Smooth muscle cell (in vitro differentiated cells): ENCODE measurements around the gene RBBP9. TPM values are rescaled to one million over a fixed set of nuclear protein-coding genes. Genes with fewer than 3 reads are reported as not detected.
"Not testable (repeated sequence)": the region's sequence is repeated elsewhere in the genome, so short reads cannot be mapped to it uniquely, and the experiment has no call there.

Source experiments
- DNase-seq: peaks from one replicate; lab custom pipeline; 2025; ENCODE audit not compliant: unreplicated experiment; lab: John Stamatoyannopoulos, UW
- H2AFZ ChIP-seq: fragments of 200-600 bp; sonication (generic); 2 replicates; pipeline ENCODE4 v1.6.0; 2016; ENCODE audit warnings: antibody characterized with exemption, low read depth, mild to moderate bottlenecking
- H3F3A ChIP-seq: fragments of 200-600 bp; sonication (generic); 2 replicates; pipeline ENCODE4 v1.6.0; 2017; ENCODE audit warnings: antibody characterized with exemption, low read depth
- H3K27ac ChIP-seq: fragments of 200-600 bp; sonication (generic); 2 replicates; pipeline ENCODE4 v1.5.1; 2016; ENCODE audit warnings: low read depth, mild to moderate bottlenecking
- H3K27me3 ChIP-seq: fragments of 200-600 bp; sonication (generic); 2 replicates; pipeline ENCODE4 v1.6.1; 2016; ENCODE audit warnings: low read depth, mild to moderate bottlenecking
- H3K36me3 ChIP-seq: fragments of 200-600 bp; sonication (generic); 2 replicates; pipeline ENCODE4 v1.5.1; 2016; ENCODE audit warnings: low read depth
- H3K4me1 ChIP-seq: fragments of 200-600 bp; sonication (generic); 2 replicates; pipeline ENCODE4 v1.5.1; 2016; ENCODE audit warnings: low read depth
- H3K4me2 ChIP-seq: fragments of 200-600 bp; sonication (generic); 2 replicates; pipeline ENCODE4 v1.6.0; 2016; ENCODE audit warnings: mild to moderate bottlenecking
- H3K4me3 ChIP-seq: fragments of 200-600 bp; sonication (generic); 2 replicates; pipeline ENCODE4 v1.5.1; 2016; ENCODE audit warnings: mild to moderate bottlenecking
- H3K79me2 ChIP-seq: fragments of 200-600 bp; sonication (generic); 2 replicates; pipeline ENCODE4 v1.6.0; 2016; ENCODE audit warnings: low read depth, mild to moderate bottlenecking
- H3K9ac ChIP-seq: fragments of 200-600 bp; sonication (generic); 2 replicates; pipeline ENCODE4 v1.6.0; 2016; ENCODE audit warnings: low read depth
- H3K9me3 ChIP-seq: fragments of 200-600 bp; sonication (generic); replicated peaks from 2 replicates; pipeline ENCODE4 v1.5.1; 2016; ENCODE audit warnings: low read depth
- H4K20me1 ChIP-seq: fragments of 200-600 bp; sonication (generic); 2 replicates; pipeline ENCODE4 v1.6.0; 2016; ENCODE audit warnings: low read depth
- WGBS: methylation state at CpG from one replicate; pipeline ENCODE4 v1.1.7; 2016; ENCODE audit warnings: low lambda C conversion rate; 5-methylcytosine and 5-hydroxymethylcytosine counted together
- polyA plus RNA-seq: library from polyadenylated mRNA; unstranded; fragments of >200 nt; fragmentation: Nextera tagmentation; extraction: Ambion mirVana; gene quantifications from 2 replicates; pipeline ENCODE4 v1.2.1, GENCODE V29; 2016
- total RNA-seq: library from RNA; depleted of rRNA; stranded (reverse); fragments of >200 nt; gene quantifications from 2 replicates; pipeline ENCODE4 v1.2.3, GENCODE V29; 2014
- TF ChIP-seq, protein P1 (sequence below): fragments of 200-600 bp; sonication (generic); IDR thresholded peaks from 2 replicates; pipeline ENCODE4 v1.5.1; 2017; ENCODE audit warnings: borderline replicate concordance, mild to moderate bottlenecking, antibody characterized with exemption; ENCODE audit not compliant: insufficient read depth, poor library complexity, severe bottlenecking

RBBP9 gene
- total and polyA plus RNA-seq, 2 experiments from 2014 or later: 4.2 to 29.8 TPM

DNA sequence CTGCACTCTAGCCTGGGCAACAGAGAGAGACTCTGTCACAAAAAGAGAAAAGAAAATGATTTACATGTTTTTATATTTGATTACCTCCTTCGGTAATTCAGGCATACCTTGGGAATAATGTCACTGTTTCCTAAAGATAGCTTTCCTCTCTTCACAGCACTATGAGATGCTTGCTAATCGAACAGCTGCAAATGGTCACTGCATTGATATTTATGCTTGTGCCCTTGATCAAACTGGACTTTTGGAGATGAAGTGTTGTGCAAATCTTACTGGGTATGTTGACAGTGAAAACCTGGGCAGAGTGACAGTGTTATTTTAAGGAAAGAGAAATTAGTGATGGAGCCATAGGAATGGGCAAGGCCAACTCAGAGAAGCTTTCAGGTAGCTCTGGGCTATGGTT lies 30.3 kb upstream of the RBBP9 start:
- Histone ChIP-seq H3F3A (no peaks in the 10 kb centered on the region), H3K4me2 (no peak overlapping the region), H2AFZ (no peak overlapping the region), H3K79me2 (no peaks in the 10 kb centered on the region), H3K4me1 (no peaks in the 10 kb centered on the region), H3K9ac (no peak overlapping the region), H4K20me1 (no peaks in the 10 kb centered on the region), H3K36me3 (peaks cover 23% of the 10 kb centered on the region), H3K4me3 (no peak overlapping the region), H3K27ac (no peak overlapping the region), H3K9me3 (no peaks in the 10 kb centered on the region), H3K27me3 (no peaks in the 10 kb centered on the region)
- no peak for DNase-seq
- WGBS: 99% methylated on average over 2 of the region's 2 CpGs
- TF ChIP-seq, protein P1, sequence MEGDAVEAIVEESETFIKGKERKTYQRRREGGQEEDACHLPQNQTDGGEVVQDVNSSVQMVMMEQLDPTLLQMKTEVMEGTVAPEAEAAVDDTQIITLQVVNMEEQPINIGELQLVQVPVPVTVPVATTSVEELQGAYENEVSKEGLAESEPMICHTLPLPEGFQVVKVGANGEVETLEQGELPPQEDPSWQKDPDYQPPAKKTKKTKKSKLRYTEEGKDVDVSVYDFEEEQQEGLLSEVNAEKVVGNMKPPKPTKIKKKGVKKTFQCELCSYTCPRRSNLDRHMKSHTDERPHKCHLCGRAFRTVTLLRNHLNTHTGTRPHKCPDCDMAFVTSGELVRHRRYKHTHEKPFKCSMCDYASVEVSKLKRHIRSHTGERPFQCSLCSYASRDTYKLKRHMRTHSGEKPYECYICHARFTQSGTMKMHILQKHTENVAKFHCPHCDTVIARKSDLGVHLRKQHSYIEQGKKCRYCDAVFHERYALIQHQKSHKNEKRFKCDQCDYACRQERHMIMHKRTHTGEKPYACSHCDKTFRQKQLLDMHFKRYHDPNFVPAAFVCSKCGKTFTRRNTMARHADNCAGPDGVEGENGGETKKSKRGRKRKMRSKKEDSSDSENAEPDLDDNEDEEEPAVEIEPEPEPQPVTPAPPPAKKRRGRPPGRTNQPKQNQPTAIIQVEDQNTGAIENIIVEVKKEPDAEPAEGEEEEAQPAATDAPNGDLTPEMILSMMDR: no peak

DNA sequence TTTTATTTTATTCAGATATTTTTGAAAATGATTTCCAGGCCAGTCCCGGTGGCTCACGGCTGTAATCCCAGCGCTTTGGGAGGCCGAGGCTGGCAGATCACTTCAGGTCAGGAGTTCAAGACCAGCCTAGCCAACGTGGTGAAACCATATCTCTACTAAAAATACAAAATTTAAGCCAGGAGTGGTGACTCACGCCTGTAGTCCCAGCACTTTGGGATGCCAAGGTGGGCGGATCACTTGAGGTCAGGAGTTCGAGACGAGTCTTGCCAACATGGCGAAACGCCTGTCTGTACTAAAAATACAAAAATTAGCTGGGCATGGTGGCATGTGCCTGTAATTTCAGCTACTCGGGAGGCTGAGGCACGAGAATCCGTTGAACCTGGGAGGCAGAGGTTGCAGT lies 29.7 kb upstream of the RBBP9 start:
- H3K4me1 ChIP-seq, H3K9ac ChIP-seq, H2AFZ ChIP-seq, H4K20me1 ChIP-seq, H3K79me2 ChIP-seq, H3K4me3 ChIP-seq, H3F3A ChIP-seq, H3K27ac ChIP-seq, DNase-seq, H3K4me2 ChIP-seq, H3K9me3 ChIP-seq, H3K27me3 ChIP-seq: not testable (repeated sequence)
- H3K36me3 ChIP-seq: peaks cover 17% of the 10 kb centered on the region
- 82% methylated on average over 14 of the region's 14 CpGs for WGBS

DNA sequence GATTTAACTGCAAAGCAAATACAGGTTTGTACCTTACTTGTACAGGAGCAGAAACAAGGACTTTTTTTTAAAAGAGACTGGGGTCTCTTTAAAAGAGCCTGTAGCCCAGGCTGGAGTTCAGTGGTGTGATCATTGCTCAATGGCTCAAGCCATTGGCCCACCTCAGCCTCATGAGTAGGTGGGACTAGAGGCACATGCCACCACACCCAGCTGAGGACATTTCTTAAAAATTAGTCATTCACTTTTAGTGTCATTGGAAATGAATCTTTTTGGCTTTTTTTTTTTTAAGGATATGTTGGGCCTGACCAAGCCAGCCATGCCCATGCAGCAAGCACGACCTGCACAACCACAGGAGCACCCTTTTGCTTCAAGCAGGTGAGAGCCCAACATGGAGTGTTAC lies 27.6 kb upstream of the RBBP9 start:
- H4K20me1 ChIP-seq: no peaks in the 10 kb centered on the region
- H3K4me1 ChIP-seq: no peaks in the 10 kb centered on the region
- no peaks in the 10 kb centered on the region for H3K79me2 ChIP-seq
- H3K36me3 ChIP-seq: peaks cover 14% of the 10 kb centered on the region
- H3K9ac ChIP-seq: no peak overlapping the region
- peak overlapping the region; percentile 18 for H3K27ac ChIP-seq
- no peak for DNase-seq
- WGBS: 92% methylated on average over 1 of the region's 1 CpG
- H3K27me3 ChIP-seq: no peaks in the 10 kb centered on the region
- H3K4me3 ChIP-seq: no peak overlapping the region
- H3F3A ChIP-seq: no peaks in the 10 kb centered on the region
- TF ChIP-seq, protein P1: no peak
- no peak overlapping the region for H2AFZ ChIP-seq
- H3K9me3 ChIP-seq: no peaks in the 10 kb centered on the region
- H3K4me2 ChIP-seq: no peak overlapping the region

DNA sequence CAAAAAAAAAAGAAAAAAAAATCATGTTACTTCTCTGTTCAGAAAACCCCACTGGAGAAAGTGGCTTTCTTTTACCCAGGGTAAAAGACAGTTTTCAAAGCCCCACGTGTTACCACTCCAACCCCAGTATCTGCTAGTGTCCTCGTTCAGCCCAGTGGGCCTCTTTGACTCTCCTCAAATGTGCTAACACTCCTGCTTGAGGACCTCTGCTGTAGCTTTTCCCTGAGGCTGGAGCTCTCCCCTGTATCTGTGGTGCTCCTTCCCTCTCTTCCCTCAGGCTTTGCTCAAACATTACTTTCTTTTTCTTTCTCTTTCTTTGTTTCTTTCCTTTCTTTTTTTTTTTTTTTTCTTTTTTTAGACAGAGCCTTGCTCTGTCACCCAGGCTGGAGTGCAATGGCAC lies 26.0 kb upstream of the RBBP9 start:
- Histone ChIP-seq H3K4me3 (no peak overlapping the region), H3K9ac (no peak overlapping the region), H3K4me2 (no peak overlapping the region), H3K9me3 (no peaks in the 10 kb centered on the region), H4K20me1 (peaks cover 4% of the 10 kb centered on the region), H3F3A (no peaks in the 10 kb centered on the region), H2AFZ (no peak overlapping the region), H3K36me3 (peaks cover 14% of the 10 kb centered on the region), H3K27ac (no peak overlapping the region), H3K79me2 (no peaks in the 10 kb centered on the region), H3K4me1 (no peaks in the 10 kb centered on the region), H3K27me3 (no peaks in the 10 kb centered on the region)
- WGBS: 96% methylated on average over 2 of the region's 2 CpGs
- TF ChIP-seq, protein P1: no peak
- DNase-seq: no peak

DNA sequence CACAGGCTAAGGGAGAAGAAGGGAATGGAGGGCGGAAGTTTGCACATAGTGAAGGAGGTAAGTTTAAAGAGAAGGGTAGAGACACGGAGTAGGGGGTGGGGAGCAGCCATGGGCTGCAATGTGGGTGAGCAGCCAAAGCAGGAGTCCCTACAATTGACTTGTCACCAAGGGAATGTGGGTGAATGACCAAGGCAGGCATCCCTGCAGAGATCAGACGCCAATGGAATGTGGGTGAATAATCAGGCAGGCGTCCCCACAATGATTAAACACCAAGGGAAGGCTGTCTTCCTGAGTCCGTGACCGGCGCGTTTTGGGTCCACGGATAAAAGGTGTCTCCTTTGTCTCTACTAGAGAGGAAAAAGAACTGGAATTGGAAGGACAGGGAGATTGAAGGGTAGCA lies 25.0 kb upstream of the RBBP9 start:
- 82% methylated on average over 9 of the region's 9 CpGs for WGBS
- H4K20me1 ChIP-seq, H3K4me1 ChIP-seq, H3K27me3 ChIP-seq, H3K79me2 ChIP-seq, H3K9ac ChIP-seq, H3K27ac ChIP-seq, DNase-seq, H3K9me3 ChIP-seq, H3F3A ChIP-seq, H2AFZ ChIP-seq, H3K4me2 ChIP-seq, H3K4me3 ChIP-seq: not testable (repeated sequence)
- peaks cover 14% of the 10 kb centered on the region for H3K36me3 ChIP-seq
